Lung (tissue), 12 donors: ENCODE results near the gene UNC5B. TPM values are rescaled to one million over a fixed set of nuclear protein-coding genes. Genes with fewer than 3 reads are reported as not detected.

Experiments used
- ATAC-seq: fragments of 200-7000 bp; cut with Tn5 transposase; one replicate; pipeline ENCODE4 v1.9.1; 2020; ENCODE audit warnings: moderate number of reproducible peaks; ENCODE audit not compliant: insufficient read depth, low FRiP score
- DNase-seq, 3 donors: peaks; one replicate each; pipeline ENCODE4 v3.0.0-alpha.2; 2013 to 2017
- H3K27ac ChIP-seq, 2 donors: one replicate each; pipeline ENCODE4 v1.5.1; 2013; ENCODE audit warnings: mild to moderate bottlenecking in 2 of 2, moderate library complexity in 2 of 2, control low read depth in 1 of 2, inconsistent platforms in 1 of 2, low read depth in 1 of 2, low read length in 1 of 2
- H3K27me3 ChIP-seq, 3 donors: one replicate each; pipeline ENCODE4 v1.5.1; 2013; ENCODE audit warnings: low read length in 2 of 3; ENCODE audit not compliant: control insufficient read depth in 3 of 3, insufficient read depth in 3 of 3
- H3K36me3 ChIP-seq, 4 donors: one replicate each; pipeline ENCODE4 v1.5.1; 2013; ENCODE audit warnings: low read length in 4 of 4, mild to moderate bottlenecking in 1 of 4, moderate library complexity in 1 of 4; ENCODE audit not compliant: control insufficient read depth in 4 of 4, insufficient read depth in 4 of 4
- H3K4me1 ChIP-seq, 5 donors: one replicate each; pipeline ENCODE4 v1.5.1; 2013; ENCODE audit warnings: low read length in 5 of 5, mild to moderate bottlenecking in 2 of 5, moderate library complexity in 1 of 5; ENCODE audit not compliant: control insufficient read depth in 5 of 5, insufficient read depth in 5 of 5
- H3K4me3 ChIP-seq: one replicate; pipeline ENCODE4 v1.5.1; 2013; ENCODE audit warnings: mild to moderate bottlenecking, control low read depth, moderate library complexity
- H3K9ac ChIP-seq, 2 donors: one replicate each; pipeline ENCODE4 v1.5.1; 2013; ENCODE audit warnings: low read length in 2 of 2, control low read depth in 1 of 2; ENCODE audit not compliant: insufficient read depth in 1 of 2
- H3K9me3 ChIP-seq, 4 donors: one replicate each; pipeline ENCODE4 v1.5.1; 2013; ENCODE audit warnings: low read length in 3 of 4, mild to moderate bottlenecking in 1 of 4, moderate library complexity in 1 of 4; ENCODE audit not compliant: control insufficient read depth in 4 of 4, insufficient read depth in 3 of 4
- CTCF ChIP-seq: IDR thresholded peaks from 2 replicates; pipeline ENCODE4 v1.5.1; 2012; ENCODE audit warnings: mild to moderate bottlenecking; ENCODE audit errors: control extremely low read depth, extremely low read depth
- WGBS, 2 donors: extraction: QIAGEN DNeasy Blood & Tissue Kit; methylation state at CpG; one replicate each; pipeline ENCODE4 v1.1.7; 2013; 5-methylcytosine and 5-hydroxymethylcytosine counted together
- polyA plus RNA-seq, 2 donors: library from polyadenylated mRNA; stranded (reverse); fragments of 200-250 nt; gene quantifications; one replicate each; pipeline ENCODE4 v1.2.1, GENCODE V29; 2013
- total RNA-seq, 2 donors: library from RNA; depleted of rRNA in 1 of 2; stranded (reverse); fragments of >200 nt in 1 of 2; gene quantifications; one replicate each; pipeline ENCODE4 v1.2.1, GENCODE V29; 2014 to 2021
- donor health status: control.
- donor health status: control.
- donor health status: Bipolar disorder and iron deficiency.
- donor health status: healthy.
- donor health status: DM: yes; HTN: yes; CAD: no.

Gene UNC5B
- total and polyA plus RNA-seq, 4 donors: 4.4 to 23.8 (median 8.3) TPM

DNA sequence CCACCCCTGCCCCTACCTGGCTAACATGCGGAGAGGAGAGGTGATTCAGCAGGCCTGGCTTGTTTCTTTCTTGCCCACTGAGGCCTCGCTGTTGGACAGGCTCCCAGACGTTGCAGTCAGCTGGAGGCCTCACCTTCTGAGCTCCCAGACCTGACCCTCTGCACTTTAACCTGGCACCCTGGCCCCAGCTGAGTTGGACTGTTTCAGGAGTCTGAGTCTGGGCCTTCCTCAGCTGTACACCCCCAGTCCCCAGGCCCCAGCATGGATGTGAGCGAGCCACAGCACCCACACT lies 35.0 kb downstream of the UNC5B start:
- H3K9me3 ChIP-seq: no peaks in the 10 kb centered on the region
- WGBS, 2 donors: 84 to 91% methylated on average over 4 of the region's 4 CpGs
- DNase-seq (no peak), ATAC-seq (no peak)
- no peak overlapping the region for H3K4me3 ChIP-seq
- no peak overlapping the region for H3K27ac ChIP-seq
- no peaks in the 10 kb centered on the region for H3K36me3 ChIP-seq
- H3K27me3 ChIP-seq: no peaks in the 10 kb centered on the region
- TF ChIP-seq CTCF: no peak
- H3K4me1 ChIP-seq: peaks cover 14 to 65% (median 39%) of the 10 kb centered on the region in 5 donors
- peak overlapping the region in 1 of 2 donors; percentile 30 for H3K9ac ChIP-seq

DNA sequence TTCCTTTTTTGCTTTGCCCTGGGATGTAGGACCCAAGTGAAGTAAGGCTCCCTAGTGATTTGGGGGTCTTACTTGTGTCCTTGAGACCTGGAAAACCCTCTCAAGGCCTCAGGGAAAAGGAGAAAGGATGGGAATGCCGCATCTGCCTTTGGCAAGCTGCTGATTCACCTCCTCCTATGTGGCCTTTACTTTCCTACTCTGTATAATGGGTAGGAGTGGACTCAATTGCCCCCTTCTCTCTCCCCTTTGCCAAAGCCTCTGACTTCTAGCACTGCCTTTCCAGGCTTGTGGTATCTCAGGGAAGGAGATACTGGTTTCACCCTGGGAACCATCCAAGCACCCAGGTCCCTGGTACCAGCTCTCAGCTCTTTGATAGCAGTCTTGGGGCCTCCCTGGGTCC lies 35.4 kb downstream of the UNC5B start:
- Histone ChIP-seq H3K9me3 (no peaks in the 10 kb centered on the region), H3K36me3 (no peaks in the 10 kb centered on the region), H3K4me3 (no peak overlapping the region), H3K9ac (peak overlapping the region in 1 of 2 donors; percentile 11), H3K4me1 (peaks cover 11 to 61% (median 35%) of the 10 kb centered on the region in 5 donors), H3K27ac (no peak overlapping the region), H3K27me3 (no peaks in the 10 kb centered on the region)
- DNase-seq: no peak
- WGBS, 2 donors: 95 to 100% methylated on average over 1 of the region's 1 CpG
- no peak for TF ChIP-seq CTCF
- no peak for ATAC-seq

DNA sequence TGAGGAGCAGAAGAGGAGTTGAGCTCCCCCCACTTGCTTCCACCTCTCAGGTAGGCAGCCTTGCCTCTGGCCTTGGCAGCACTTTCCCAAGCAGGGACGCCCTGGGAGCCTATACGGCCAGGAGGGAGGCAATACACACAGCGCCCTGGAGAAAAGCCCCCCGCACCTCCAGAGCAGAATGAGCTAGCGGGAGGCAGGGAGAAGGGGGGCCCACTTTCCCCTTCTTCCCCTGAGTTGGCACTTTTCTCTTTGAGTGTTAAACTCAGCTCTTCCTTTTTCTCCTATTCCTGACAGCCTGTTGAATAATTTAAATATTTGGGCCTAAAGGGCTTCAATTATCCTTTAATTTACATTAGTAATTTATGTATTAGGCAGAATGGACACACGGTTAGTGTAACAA lies 35.8 kb downstream of the UNC5B start:
- Histone ChIP-seq H3K4me1 (peaks cover 11 to 61% (median 35%) of the 10 kb centered on the region in 5 donors), H3K27me3 (no peaks in the 10 kb centered on the region), H3K36me3 (no peaks in the 10 kb centered on the region), H3K27ac (no peak overlapping the region), H3K4me3 (no peak overlapping the region), H3K9ac (no peak overlapping the region), H3K9me3 (no peaks in the 10 kb centered on the region)
- no peak for ATAC-seq
- no peak for DNase-seq
- TF ChIP-seq CTCF: no peak
- 39 to 82% methylated on average over 6 of the region's 6 CpGs for WGBS, 2 donors

DNA sequence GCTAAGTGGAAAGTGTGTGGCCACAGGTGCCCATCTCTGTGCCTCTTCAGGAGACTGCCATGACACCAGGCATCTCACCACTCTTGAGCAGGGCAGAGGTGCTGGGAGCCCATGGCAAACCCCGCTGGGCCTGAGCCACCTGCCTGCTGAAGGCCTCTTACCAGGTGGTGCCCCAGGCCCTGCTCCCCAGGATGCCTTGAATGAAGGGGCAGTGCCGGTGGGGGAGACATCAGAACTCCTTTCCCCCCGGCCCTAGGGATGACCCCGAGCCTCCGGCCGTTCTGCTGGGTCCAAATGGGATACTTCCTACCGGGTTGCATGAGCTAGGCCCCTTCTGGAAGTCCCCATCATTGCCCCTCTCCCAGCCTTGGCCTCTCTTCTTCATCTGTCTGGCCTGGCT lies 37.6 kb downstream of the UNC5B start:
- H3K27ac ChIP-seq: no peak overlapping the region
- TF ChIP-seq CTCF: no peak
- WGBS, 2 donors: 87 to 89% methylated on average over 7 of the region's 7 CpGs
- H3K9me3 ChIP-seq: no peaks in the 10 kb centered on the region
- DNase-seq (no peak), ATAC-seq (no peak)
- peaks cover 0 to 53% (median 32%) of the 10 kb centered on the region in 5 donors for H3K4me1 ChIP-seq
- H3K9ac ChIP-seq: no peak overlapping the region
- H3K4me3 ChIP-seq: no peak overlapping the region
- H3K27me3 ChIP-seq: no peaks in the 10 kb centered on the region
- no peaks in the 10 kb centered on the region for H3K36me3 ChIP-seq
